Testis (tissue), 3 donors: ENCODE measurements around the gene ATP1B1. TPM values are rescaled to one million over a fixed set of nuclear protein-coding genes. Genes with fewer than 3 reads are reported as not detected.
A peak's percentile ranks its signal among the peaks of the same experiment; 100 is the strongest.

Experiments used
- DNase-seq: peaks from one replicate; pipeline ENCODE4 v3.0.0-alpha.2; 2019
- H3K27ac ChIP-seq, 2 donors: fragments of 200-600 bp; sonication (generic); one replicate each; pipeline ENCODE4 v1.5.1; 2019
- H3K27me3 ChIP-seq: fragments of 200-600 bp; sonication (generic); one replicate; pipeline ENCODE4 v1.5.1; 2019
- H3K36me3 ChIP-seq: fragments of 200-600 bp; sonication (generic); one replicate; pipeline ENCODE4 v1.5.1; 2017; ENCODE audit warnings: low read depth; ENCODE audit errors: missing control alignments
- H3K4me1 ChIP-seq: fragments of 200-600 bp; sonication (generic); one replicate; pipeline ENCODE4 v1.5.1; 2019
- H3K4me3 ChIP-seq, 2 donors: fragments of 200-600 bp; sonication (generic); one replicate each; pipeline ENCODE4 v1.5.1; 2017 to 2019
- H3K9me3 ChIP-seq: fragments of 200-600 bp; sonication (generic); one replicate; pipeline ENCODE4 v1.5.1; 2017
- POLR2A ChIP-seq: fragments of 450-650 bp; IDR thresholded peaks from one replicate; pipeline ENCODE4 v1.6.1; 2017; ENCODE audit warnings: antibody characterized with exemption, mild to moderate bottlenecking, moderate library complexity
- WGBS, 2 donors: methylation state at CpG; one replicate each; pipeline ENCODE4 v1.1.5; 2018; 5-methylcytosine and 5-hydroxymethylcytosine counted together
- intact Hi-C: fragments of 100-400 bp; cut with DNase I; formaldehyde crosslinking; loops from one replicate; pipeline ENCODE4 v1.15.1; 2023; ENCODE audit warnings: low total_unique reads
- polyA plus RNA-seq: library from polyadenylated mRNA; stranded (reverse); fragments of 350-450 nt; fragmentation: Illumina TruSeq; extraction: RNeasy Lipid Tissue Mini Kit (QIAGEN cat#74804); gene quantifications from one replicate; pipeline ENCODE4 v1.2.3, GENCODE V29; 2014; ENCODE audit warnings: low read depth, low replicate concordance; ENCODE audit not compliant: insufficient read depth
- total RNA-seq, 2 donors: library from RNA; depleted of rRNA; stranded (reverse); fragments of >200 nt; gene quantifications; one replicate each; pipeline ENCODE4 v1.2.3, GENCODE V29; 2016
- TF ChIP-seq, protein P1 (sequence below), 3 experiments: fragments of 450-650 bp in 2 of 3; fragments of 200-600 bp in 1 of 3; sonication (generic) in 1 of 3; IDR thresholded peaks; one replicate each; pipeline ENCODE4 v1.5.1; 2016 to 2019; ENCODE audit warnings: antibody characterized with exemption in 3 of 3, mild to moderate bottlenecking in 2 of 3, moderate library complexity in 1 of 3

The ATP1B1 gene
- total and polyA plus RNA-seq, 3 donors from 2014 or later, result 98.3 to 160 (median 131) TPM

GRCh38 chr1:169151338-169151837 is 44.9 kb downstream of the ATP1B1 start:
- no peaks in the 10 kb centered on the region for H3K9me3 ChIP-seq
- no peaks in the 10 kb centered on the region for H3K27me3 ChIP-seq
- intact Hi-C loops, result no loop called here
- DNase-seq, result no peak
- H3K27ac ChIP-seq, result no peak overlapping the region
- 90 to 91% methylated on average over 4 to 5 of the region's 5 CpGs for WGBS, 2 donors
- no peak for TF ChIP-seq POLR2A
- TF ChIP-seq, protein P1, sequence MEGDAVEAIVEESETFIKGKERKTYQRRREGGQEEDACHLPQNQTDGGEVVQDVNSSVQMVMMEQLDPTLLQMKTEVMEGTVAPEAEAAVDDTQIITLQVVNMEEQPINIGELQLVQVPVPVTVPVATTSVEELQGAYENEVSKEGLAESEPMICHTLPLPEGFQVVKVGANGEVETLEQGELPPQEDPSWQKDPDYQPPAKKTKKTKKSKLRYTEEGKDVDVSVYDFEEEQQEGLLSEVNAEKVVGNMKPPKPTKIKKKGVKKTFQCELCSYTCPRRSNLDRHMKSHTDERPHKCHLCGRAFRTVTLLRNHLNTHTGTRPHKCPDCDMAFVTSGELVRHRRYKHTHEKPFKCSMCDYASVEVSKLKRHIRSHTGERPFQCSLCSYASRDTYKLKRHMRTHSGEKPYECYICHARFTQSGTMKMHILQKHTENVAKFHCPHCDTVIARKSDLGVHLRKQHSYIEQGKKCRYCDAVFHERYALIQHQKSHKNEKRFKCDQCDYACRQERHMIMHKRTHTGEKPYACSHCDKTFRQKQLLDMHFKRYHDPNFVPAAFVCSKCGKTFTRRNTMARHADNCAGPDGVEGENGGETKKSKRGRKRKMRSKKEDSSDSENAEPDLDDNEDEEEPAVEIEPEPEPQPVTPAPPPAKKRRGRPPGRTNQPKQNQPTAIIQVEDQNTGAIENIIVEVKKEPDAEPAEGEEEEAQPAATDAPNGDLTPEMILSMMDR (IDR thresholded peaks at IDR 0.05), result no peak
- no peak overlapping the region for H3K4me3 ChIP-seq
- no peaks in the 10 kb centered on the region for H3K36me3 ChIP-seq
- H3K4me1 ChIP-seq, result no peaks in the 10 kb centered on the region

- 92 to 100% methylated on average over 1 of the region's 1 CpG for WGBS, 2 donors
- H3K4me1 ChIP-seq, result no peaks in the 10 kb centered on the region
- H3K9me3 ChIP-seq, result no peaks in the 10 kb centered on the region
- no peaks in the 10 kb centered on the region for H3K27me3 ChIP-seq
- H3K27ac ChIP-seq, result no peak overlapping the region
- TF ChIP-seq, protein P1 (IDR thresholded peaks at IDR 0.05), result no peak
- no peak for TF ChIP-seq POLR2A
- H3K36me3 ChIP-seq, result no peaks in the 10 kb centered on the region
- no peak overlapping the region for H3K4me3 ChIP-seq
- intact Hi-C loops, result no loop called here
- DNase-seq, result no peak
Measured at GRCh38 chr1:169155675-169156074, 49.2 kb downstream of the ATP1B1 start.

DNA sequence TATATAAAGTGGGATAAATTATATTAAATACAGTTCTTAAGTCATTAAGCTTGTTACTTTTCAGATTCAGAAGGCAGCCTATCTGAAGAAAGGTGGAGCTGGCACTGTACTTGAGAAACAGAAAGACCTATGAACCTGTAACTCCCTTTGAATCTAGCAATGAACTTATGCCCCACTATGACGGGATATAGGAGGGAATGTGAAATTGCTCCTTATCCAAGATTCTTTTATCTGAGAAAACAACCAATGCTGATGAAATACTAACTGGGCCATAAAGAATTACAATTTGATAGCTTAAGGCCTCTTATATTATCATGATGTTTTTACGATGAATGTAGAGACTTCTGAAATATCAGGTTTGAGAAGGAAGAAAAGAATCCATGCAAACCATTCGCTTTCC is 50.1 kb downstream of the ATP1B1 start:
- TF ChIP-seq POLR2A, result no peak
- intact Hi-C loops, result no loop called here
- Histone ChIP-seq H3K36me3 (no peaks in the 10 kb centered on the region), H3K4me3 (no peak overlapping the region), H3K9me3 (no peaks in the 10 kb centered on the region), H3K27ac (no peak overlapping the region), H3K4me1 (peaks cover 9% of the 10 kb centered on the region), H3K27me3 (no peaks in the 10 kb centered on the region)
- 60 to 86% methylated on average over 3 of the region's 3 CpGs for WGBS, 2 donors
- DNase-seq, result no peak

DNA sequence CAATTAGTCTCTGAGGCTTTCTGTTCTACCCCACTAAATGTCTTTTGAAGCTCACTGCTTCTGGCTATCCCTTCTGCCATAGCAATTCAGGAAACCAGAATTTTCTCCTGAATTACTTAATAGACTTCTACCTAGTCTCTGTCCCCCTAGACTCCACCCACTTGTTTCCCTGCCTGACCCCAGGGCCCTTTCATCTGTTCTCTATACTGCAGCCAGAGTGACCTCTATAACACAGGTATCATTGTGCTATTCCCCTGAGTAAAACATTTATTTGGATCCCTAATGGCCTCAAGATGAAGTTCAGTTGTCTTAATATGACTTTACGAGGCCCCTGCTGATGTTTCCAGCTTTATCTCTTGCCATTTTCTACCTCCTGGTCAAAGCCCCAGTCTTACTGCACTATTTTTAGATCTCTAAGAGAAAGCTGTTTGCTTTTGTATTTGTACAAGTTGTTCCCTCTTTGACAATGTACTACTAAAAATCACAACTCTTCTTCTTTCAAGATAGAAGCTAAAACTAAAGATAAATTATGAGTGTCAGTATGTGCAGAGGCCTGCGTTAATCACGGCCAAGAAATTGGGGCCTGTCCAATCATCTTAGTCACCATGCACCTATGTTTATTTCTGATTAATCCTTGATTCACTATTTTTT is 54.5 kb downstream of the ATP1B1 start:
- peak; percentile 40 for DNase-seq
- Histone ChIP-seq H3K27ac (peak overlapping the region; percentile 61 to 75), H3K4me3 (no peak overlapping the region), H3K4me1 (peaks cover 11% of the 10 kb centered on the region), H3K36me3 (no peaks in the 10 kb centered on the region), H3K27me3 (no peaks in the 10 kb centered on the region), H3K9me3 (no peaks in the 10 kb centered on the region)
- 35 to 42% methylated on average over 3 of the region's 3 CpGs for WGBS, 2 donors
- TF ChIP-seq, protein P1 (IDR thresholded peaks at IDR 0.05), result no peak
- no peak for TF ChIP-seq POLR2A
- intact Hi-C loops, result no loop called here

- intact Hi-C loops, result no loop called here
- Histone ChIP-seq H3K27me3 (no peaks in the 10 kb centered on the region), H3K27ac (peak overlapping the region; percentile 61 to 75), H3K4me3 (no peak overlapping the region), H3K9me3 (no peaks in the 10 kb centered on the region), H3K4me1 (peaks cover 11% of the 10 kb centered on the region), H3K36me3 (no peaks in the 10 kb centered on the region)
- DNase-seq, result no peak
- WGBS, 2 donors, result 71 to 85% methylated on average over 4 of the region's 4 CpGs
- TF ChIP-seq, protein P1 (IDR thresholded peaks at IDR 0.05), result no peak
- no peak for TF ChIP-seq POLR2A
Measured at GRCh38 chr1:169161496-169162194, 55.2 kb downstream of the ATP1B1 start.
